ENCODE measurements around the gene TRPM8. TPM values are rescaled to one million over a fixed set of nuclear protein-coding genes. Genes with fewer than 3 reads are reported as not detected.
A peak's percentile ranks its signal among the peaks of the same experiment; 100 is the strongest.

The TRPM8 gene
- total and polyA plus RNA-seq, 2 donors (not counting 1 experiment from before 2014, with no cell fraction given): 0.49 to 0.99 TPM

DNA sequence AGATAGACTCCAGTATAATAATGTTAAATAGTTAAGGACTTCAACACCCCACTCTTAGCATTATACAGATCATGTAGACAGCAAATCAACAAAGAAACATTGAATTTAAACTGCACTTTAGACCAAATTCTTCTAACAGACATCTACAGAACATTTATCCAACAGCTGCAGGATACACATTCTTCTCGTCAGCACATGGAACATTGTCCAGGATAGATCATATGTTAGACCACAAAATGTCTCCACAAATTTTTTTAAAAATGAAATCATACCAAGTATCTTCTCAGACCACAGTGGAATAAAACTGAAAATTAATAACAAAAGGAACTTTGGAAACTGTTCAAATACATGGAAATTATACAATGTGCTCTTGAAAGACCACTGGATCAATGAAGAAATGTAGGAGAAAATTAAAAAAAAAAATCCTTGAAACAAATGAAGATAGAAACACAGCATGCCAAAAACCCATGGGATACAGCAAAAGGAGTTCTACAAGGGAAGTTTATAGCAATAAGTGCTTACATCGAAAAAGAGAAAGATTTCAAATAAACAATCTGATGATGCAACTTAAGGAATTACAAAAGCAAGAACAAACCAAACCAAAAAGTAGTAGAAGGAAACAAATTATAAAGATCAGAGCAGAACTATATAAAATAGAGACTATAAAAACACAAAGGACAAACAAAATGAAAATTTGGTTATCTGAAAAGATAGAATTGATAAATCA is 121.1 kb downstream of the TRPM8 start:
- Histone ChIP-seq H3K4me3 (replicated peaks in 1 of 4; ENCODE audit: control extremely low read depth in 1 of 4, insufficient read depth in 1 of 4, low read depth in 3 of 4, low read length in 4 of 4) (no peak overlapping the region), H2AFZ (ENCODE audit: low read length) (no peak overlapping the region), H3K9ac (ENCODE audit: insufficient read depth, low read length) (no peak overlapping the region), H3K79me2 (ENCODE audit: control insufficient read depth, insufficient read depth, low read length) (no peaks in the 10 kb centered on the region), H3K4me1 (ENCODE audit: control insufficient read depth, extremely low read depth, insufficient read depth, low read length) (no peaks in the 10 kb centered on the region), H3K4me2 (ENCODE audit: extremely low read depth, insufficient read depth, low read length) (peak overlapping the region; percentile 8), H3K27me3 (ENCODE audit: control insufficient read depth, insufficient read depth, low read length) (no peaks in the 10 kb centered on the region), H3K36me3 (ENCODE audit: control insufficient read depth, insufficient read depth, low read length) (no peaks in the 10 kb centered on the region), H4K20me1 (ENCODE audit: control insufficient read depth, extremely low read depth, insufficient read depth, low read length) (no peaks in the 10 kb centered on the region), H3K9me3 (ENCODE audit: control insufficient read depth, insufficient read depth, low read depth, low read length) (no peaks in the 10 kb centered on the region), H3K27ac (ENCODE audit: insufficient read depth, low read length) (no peak overlapping the region)
- TF ChIP-seq, protein P1, sequence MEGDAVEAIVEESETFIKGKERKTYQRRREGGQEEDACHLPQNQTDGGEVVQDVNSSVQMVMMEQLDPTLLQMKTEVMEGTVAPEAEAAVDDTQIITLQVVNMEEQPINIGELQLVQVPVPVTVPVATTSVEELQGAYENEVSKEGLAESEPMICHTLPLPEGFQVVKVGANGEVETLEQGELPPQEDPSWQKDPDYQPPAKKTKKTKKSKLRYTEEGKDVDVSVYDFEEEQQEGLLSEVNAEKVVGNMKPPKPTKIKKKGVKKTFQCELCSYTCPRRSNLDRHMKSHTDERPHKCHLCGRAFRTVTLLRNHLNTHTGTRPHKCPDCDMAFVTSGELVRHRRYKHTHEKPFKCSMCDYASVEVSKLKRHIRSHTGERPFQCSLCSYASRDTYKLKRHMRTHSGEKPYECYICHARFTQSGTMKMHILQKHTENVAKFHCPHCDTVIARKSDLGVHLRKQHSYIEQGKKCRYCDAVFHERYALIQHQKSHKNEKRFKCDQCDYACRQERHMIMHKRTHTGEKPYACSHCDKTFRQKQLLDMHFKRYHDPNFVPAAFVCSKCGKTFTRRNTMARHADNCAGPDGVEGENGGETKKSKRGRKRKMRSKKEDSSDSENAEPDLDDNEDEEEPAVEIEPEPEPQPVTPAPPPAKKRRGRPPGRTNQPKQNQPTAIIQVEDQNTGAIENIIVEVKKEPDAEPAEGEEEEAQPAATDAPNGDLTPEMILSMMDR (conservative IDR thresholded peaks at IDR 0.05 in 1 of 2, IDR thresholded peaks at IDR 0.05 in 1 of 2; ENCODE audit: low read depth in 1 of 2, low read length in 2 of 2): no peak
- no peak for TF ChIP-seq EZH2 (IDR thresholded peaks at IDR 0.05; ENCODE audit: low read length, missing control alignments)
- DNase-seq (ENCODE audit: low read depth in 2 of 2): peak; percentile 44 to 85

DNA sequence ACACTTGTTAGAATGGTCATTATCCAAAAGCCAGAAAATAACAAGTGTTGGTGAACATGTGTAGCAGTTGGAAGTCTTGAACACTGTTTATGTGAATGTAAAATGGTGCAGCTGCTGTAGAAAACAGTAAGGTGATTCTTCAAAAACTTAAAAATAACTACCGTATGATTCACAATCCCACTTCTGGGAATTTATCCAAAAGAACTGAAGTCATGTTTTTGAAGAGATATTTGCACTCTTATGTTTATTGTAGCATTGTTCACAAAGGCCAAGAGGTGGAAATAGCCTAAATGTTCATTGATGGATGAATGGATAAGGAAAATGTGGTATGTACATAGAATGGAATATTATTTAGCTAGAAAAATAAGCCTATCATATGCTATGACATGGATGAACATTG is 127.0 kb downstream of the TRPM8 start:
- H3K36me3 ChIP-seq (ENCODE audit: control insufficient read depth, insufficient read depth, low read length): no peaks in the 10 kb centered on the region

GRCh38 chr2:234046521-234046920 is 129.3 kb downstream of the TRPM8 start:
- H3K4me2 ChIP-seq (ENCODE audit: extremely low read depth, insufficient read depth, low read length): no peak overlapping the region
- H3K36me3 ChIP-seq (ENCODE audit: control insufficient read depth, insufficient read depth, low read length): no peaks in the 10 kb centered on the region
- no peak for DNase-seq (ENCODE audit: low read depth in 2 of 2)
- no peak overlapping the region for H3K27ac ChIP-seq (ENCODE audit: insufficient read depth, low read length)
- no peaks in the 10 kb centered on the region for H3K4me1 ChIP-seq (ENCODE audit: control insufficient read depth, extremely low read depth, insufficient read depth, low read length)
- no peak overlapping the region for H2AFZ ChIP-seq (ENCODE audit: low read length)
- no peak overlapping the region for H3K4me3 ChIP-seq (replicated peaks in 1 of 4; ENCODE audit: control extremely low read depth in 1 of 4, insufficient read depth in 1 of 4, low read depth in 3 of 4, low read length in 4 of 4)
- H3K27me3 ChIP-seq (ENCODE audit: control insufficient read depth, insufficient read depth, low read length): no peaks in the 10 kb centered on the region
- no peak overlapping the region for H3K9ac ChIP-seq (ENCODE audit: insufficient read depth, low read length)
- no peaks in the 10 kb centered on the region for H4K20me1 ChIP-seq (ENCODE audit: control insufficient read depth, extremely low read depth, insufficient read depth, low read length)
- no peak for TF ChIP-seq EZH2 (IDR thresholded peaks at IDR 0.05; ENCODE audit: low read length, missing control alignments)
- TF ChIP-seq, protein P1 (conservative IDR thresholded peaks at IDR 0.05 in 1 of 2, IDR thresholded peaks at IDR 0.05 in 1 of 2; ENCODE audit: low read depth in 1 of 2, low read length in 2 of 2): no peak
- no peaks in the 10 kb centered on the region for H3K79me2 ChIP-seq (ENCODE audit: control insufficient read depth, insufficient read depth, low read length)
- H3K9me3 ChIP-seq (ENCODE audit: control insufficient read depth, insufficient read depth, low read depth, low read length): no peaks in the 10 kb centered on the region

More for the DNA sequence above, 127.0 kb downstream of the TRPM8 start:
- TF ChIP-seq, protein P1 (conservative IDR thresholded peaks at IDR 0.05 in 1 of 2, IDR thresholded peaks at IDR 0.05 in 1 of 2; ENCODE audit: low read depth in 1 of 2, low read length in 2 of 2): no peak
- Histone ChIP-seq H3K4me3 (replicated peaks in 1 of 4; ENCODE audit: control extremely low read depth in 1 of 4, insufficient read depth in 1 of 4, low read depth in 3 of 4, low read length in 4 of 4) (no peak overlapping the region), H2AFZ (ENCODE audit: low read length) (no peak overlapping the region), H3K27me3 (ENCODE audit: control insufficient read depth, insufficient read depth, low read length) (no peaks in the 10 kb centered on the region), H3K27ac (ENCODE audit: insufficient read depth, low read length) (no peak overlapping the region), H4K20me1 (ENCODE audit: control insufficient read depth, extremely low read depth, insufficient read depth, low read length) (no peaks in the 10 kb centered on the region), H3K79me2 (ENCODE audit: control insufficient read depth, insufficient read depth, low read length) (no peaks in the 10 kb centered on the region), H3K4me2 (ENCODE audit: extremely low read depth, insufficient read depth, low read length) (no peak overlapping the region), H3K9me3 (ENCODE audit: control insufficient read depth, insufficient read depth, low read depth, low read length) (no peaks in the 10 kb centered on the region), H3K4me1 (ENCODE audit: control insufficient read depth, extremely low read depth, insufficient read depth, low read length) (no peaks in the 10 kb centered on the region), H3K9ac (ENCODE audit: insufficient read depth, low read length) (no peak overlapping the region)
- peak; percentile 95 to 97 for DNase-seq (ENCODE audit: low read depth in 2 of 2)
